Esophagus squamous epithelium (tissue), 5 donors: ENCODE results near the gene IBA57. TPM values are rescaled to one million over a fixed set of nuclear protein-coding genes. Genes with fewer than 3 reads are reported as not detected.

ENCODE experiments used
- DNase-seq: peaks from one replicate; lab custom pipeline; 2025; lab: John Stamatoyannopoulos, UW
- H3K27ac ChIP-seq, 4 donors: fragments of 200-600 bp; sonication (generic); one replicate each; pipeline ENCODE4 v1.5.1; 2016 to 2019; ENCODE audit warnings: mild to moderate bottlenecking in 1 of 4
- H3K27me3 ChIP-seq, 4 donors: fragments of 200-600 bp; sonication (generic); 1 replicate in 3 of 4; 2 replicates in 1 of 4; pipeline versions ENCODE4 v1.5.1 to v1.6.0; 2017 to 2021; ENCODE audit warnings: antibody characterized with exemption in 1 of 4
- H3K36me3 ChIP-seq, 3 donors: fragments of 200-600 bp; sonication (generic); one replicate each; pipeline ENCODE4 v1.5.1; 2016 to 2019
- H3K4me1 ChIP-seq, 3 donors: fragments of 200-600 bp; sonication (generic); one replicate each; pipeline ENCODE4 v1.5.1; 2017 to 2019
- H3K4me3 ChIP-seq, 4 donors: fragments of 200-600 bp; sonication (generic); 1 replicate in 3 of 4; 2 replicates in 1 of 4; pipeline ENCODE4 v1.5.1; 2016 to 2019; ENCODE audit warnings: mild to moderate bottlenecking in 2 of 4, moderate library complexity in 1 of 4
- H3K9me3 ChIP-seq, 3 donors: fragments of 200-600 bp; sonication (generic); one replicate each; pipeline ENCODE4 v1.5.1; 2016 to 2019
- CTCF ChIP-seq, 6 experiments: fragments of 450-650 bp in 4 of 6; fragments of 200-600 bp in 2 of 6; sonication (generic) in 2 of 6; IDR thresholded peaks; one replicate each; pipeline ENCODE4 v1.5.1; 2016 to 2019; ENCODE audit warnings: antibody characterized with exemption in 6 of 6, mild to moderate bottlenecking in 4 of 6, moderate library complexity in 4 of 6
- POLR2A ChIP-seq, 4 donors: fragments of 450-650 bp; IDR thresholded peaks; one replicate each; pipeline ENCODE4 v1.6.1; 2017; ENCODE audit warnings: antibody characterized with exemption in 4 of 4, mild to moderate bottlenecking in 4 of 4, moderate library complexity in 3 of 4
- WGBS, 2 donors: methylation state at CpG; one replicate each; pipeline ENCODE4 v1.1.5; 2018; 5-methylcytosine and 5-hydroxymethylcytosine counted together
- intact Hi-C: fragments of 100-400 bp; cut with DNase I; formaldehyde crosslinking; loops from one replicate; pipeline ENCODE4 v1.15.0; 2022
- total RNA-seq, 4 donors: library from RNA; depleted of rRNA; stranded (reverse); fragments of >200 nt; gene quantifications; one replicate each; pipeline ENCODE4 v1.1.0, GENCODE V29; 2016
- donor health status: DM: yes; HTN: yes; CAD: no.

IBA57 gene
- 1 to 10 TPM; 4.8 to 9.1 (median 5.7) TPM for total RNA-seq

GRCh38 chr1:228165372-228166169 lies at the start of gene IBA57:
Gene IBA57, plus strand, starts transcription at chr1:228165804. Its CDS starts 13 bp downstream, at chr1:228165817.
- TF ChIP-seq POLR2A (IDR thresholded peaks at IDR 0.05), result peak in 3 of 4 donors; percentile 63 to 94 (median 94)
- peak; percentile 73 to 98 (median 94) for TF ChIP-seq CTCF (IDR thresholded peaks at IDR 0.05)
- 0 to 2% methylated on average over 7 of the region's 93 CpGs for WGBS, 2 donors
- Histone ChIP-seq H3K4me1 (peaks cover 32 to 60% (median 42%) of the 10 kb centered on the region in 3 donors), H3K4me3 (peak within 1 kb of the TSS; percentile 73 to 99 (median 76)), H3K9me3 (no peaks in the 10 kb centered on the region), H3K27me3 (peaks cover 0 to 13% (median 0%) of the 10 kb centered on the region in 4 donors), H3K27ac (peak within 1 kb of the TSS; percentile 99 to 100 (median 100)), H3K36me3 (no peaks in the 10 kb centered on the region)
- intact Hi-C loops, result loop anchor here (10.0 kb wide), 1 partner anchor 61 kb away; the partner anchor contains the start of genes C1orf35 and MRPL55
- peak; percentile 96 for DNase-seq

DNA sequence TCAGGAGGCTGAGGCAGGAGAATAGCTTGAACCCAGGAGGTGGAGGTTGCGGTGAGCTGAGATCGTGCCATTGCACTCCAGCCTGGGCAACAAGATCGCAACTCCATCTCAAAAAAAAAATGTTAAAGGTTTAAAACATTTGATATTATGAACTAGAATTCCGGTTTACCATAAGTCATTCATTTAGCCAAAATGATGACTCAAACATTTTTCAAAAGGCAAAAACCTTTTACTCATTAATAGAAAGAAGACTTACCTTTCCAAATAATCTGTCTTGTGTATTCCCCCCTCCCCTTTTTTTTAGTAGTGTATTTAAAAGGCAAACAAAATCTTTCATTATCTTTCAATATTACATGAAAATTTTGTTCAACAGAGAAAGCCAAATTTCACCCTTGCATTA lies 48.3 kb upstream of the IBA57 start:
- no peak for DNase-seq
- intact Hi-C loops, result no loop called here
- Histone ChIP-seq H3K4me3 (no peak overlapping the region), H3K27me3 (no peaks in the 10 kb centered on the region), H3K36me3 (no peaks in the 10 kb centered on the region), H3K4me1 (peaks cover 0 to 16% (median 3%) of the 10 kb centered on the region in 3 donors), H3K9me3 (no peaks in the 10 kb centered on the region), H3K27ac (no peak overlapping the region)
- no peak for TF ChIP-seq CTCF (IDR thresholded peaks at IDR 0.05)
- no peak for TF ChIP-seq POLR2A (IDR thresholded peaks at IDR 0.05)
- 93 to 98% methylated on average over 4 of the region's 4 CpGs for WGBS, 2 donors

GRCh38 chr1:228118040-228118439 lies 47.6 kb upstream of the IBA57 start:
- Histone ChIP-seq H3K9me3 (no peaks in the 10 kb centered on the region), H3K36me3 (no peaks in the 10 kb centered on the region), H3K4me1 (peaks cover 0 to 16% (median 3%) of the 10 kb centered on the region in 3 donors), H3K4me3 (no peak overlapping the region), H3K27ac (no peak overlapping the region), H3K27me3 (no peaks in the 10 kb centered on the region)
- no peak for DNase-seq
- TF ChIP-seq CTCF (IDR thresholded peaks at IDR 0.05) (no peak), POLR2A (IDR thresholded peaks at IDR 0.05) (no peak)
- intact Hi-C loops, result no loop called here
- WGBS, 2 donors, result 82 to 84% methylated on average over 2 of the region's 2 CpGs

GRCh38 chr1:228120351-228120750 lies 45.3 kb upstream of the IBA57 start:
- Histone ChIP-seq H3K36me3 (no peaks in the 10 kb centered on the region), H3K27me3 (no peaks in the 10 kb centered on the region), H3K4me1 (peaks cover 0 to 16% (median 3%) of the 10 kb centered on the region in 3 donors), H3K27ac (peak overlapping the region in 3 of 4 donors; percentile 0 to 12 (median 6)), H3K9me3 (no peaks in the 10 kb centered on the region), H3K4me3 (no peak overlapping the region)
- no peak for DNase-seq
- WGBS, 2 donors, result 26 to 33% methylated on average over 1 of the region's 1 CpG
- TF ChIP-seq CTCF (IDR thresholded peaks at IDR 0.05) (no peak), POLR2A (IDR thresholded peaks at IDR 0.05) (no peak)
- intact Hi-C loops, result loop anchor here (10.0 kb wide), 1 partner anchor 274 kb away; no protein-coding TSS in a partner anchor
